ENCODE data around the gene TEX28.
"Not testable (repeated sequence)": the region's sequence is repeated elsewhere in the genome, so short reads cannot be mapped to it uniquely, and the experiment has no call there.

- TF ChIP-seq, protein P1, sequence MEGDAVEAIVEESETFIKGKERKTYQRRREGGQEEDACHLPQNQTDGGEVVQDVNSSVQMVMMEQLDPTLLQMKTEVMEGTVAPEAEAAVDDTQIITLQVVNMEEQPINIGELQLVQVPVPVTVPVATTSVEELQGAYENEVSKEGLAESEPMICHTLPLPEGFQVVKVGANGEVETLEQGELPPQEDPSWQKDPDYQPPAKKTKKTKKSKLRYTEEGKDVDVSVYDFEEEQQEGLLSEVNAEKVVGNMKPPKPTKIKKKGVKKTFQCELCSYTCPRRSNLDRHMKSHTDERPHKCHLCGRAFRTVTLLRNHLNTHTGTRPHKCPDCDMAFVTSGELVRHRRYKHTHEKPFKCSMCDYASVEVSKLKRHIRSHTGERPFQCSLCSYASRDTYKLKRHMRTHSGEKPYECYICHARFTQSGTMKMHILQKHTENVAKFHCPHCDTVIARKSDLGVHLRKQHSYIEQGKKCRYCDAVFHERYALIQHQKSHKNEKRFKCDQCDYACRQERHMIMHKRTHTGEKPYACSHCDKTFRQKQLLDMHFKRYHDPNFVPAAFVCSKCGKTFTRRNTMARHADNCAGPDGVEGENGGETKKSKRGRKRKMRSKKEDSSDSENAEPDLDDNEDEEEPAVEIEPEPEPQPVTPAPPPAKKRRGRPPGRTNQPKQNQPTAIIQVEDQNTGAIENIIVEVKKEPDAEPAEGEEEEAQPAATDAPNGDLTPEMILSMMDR (IDR thresholded peaks at IDR 0.05) = not testable (repeated sequence)
- not testable (repeated sequence) for TF ChIP-seq EZH2, EZH2phosphoT487 (IDR thresholded peaks at IDR 0.05)
These were observed 55.9 kb downstream of the TEX28 start for GRCh38 chrX:154238939-154239559.
